HepG2 (cell line): ENCODE results near the gene FBXO5. TPM values are rescaled to one million over a fixed set of nuclear protein-coding genes. Genes with fewer than 3 reads are reported as not detected.

Experiments
- ATAC-seq: fragments of 200-7000 bp; cut with Tn5 transposase; 3 replicates; pipeline ENCODE4 v1.9.1; 2020; ENCODE audit warnings: mild to moderate bottlenecking, moderate library complexity
- BruUV-seq: library from RNA; stranded (reverse); fragments of 400-500 nt; replicated peaks from 2 replicates; lab custom pipeline; 2021; lab: Mats Ljungman, UMichigan
- CTCF ChIA-PET: fragments of 300-600 bp; formaldehyde crosslinking; extraction: SDS; loops from one replicate; lab custom pipeline; 2021; ENCODE audit warnings: low total read pairs, inconsistent platforms, low intra/inter-chr PET ratio; lab: Yijun Ruan, JAX
- POLR2A ChIA-PET: fragments of 350-600 bp; sonication (Branson Sonifier 250); formaldehyde crosslinking; loops from one replicate; lab custom pipeline; 2020; ENCODE audit warnings: antibody characterized with exemption, inconsistent platforms; lab: Yijun Ruan, JAX
- DNase-seq: peaks from one replicate; pipeline ENCODE4 v3.0.0-alpha.2; 2015; ENCODE audit warnings: low spot score
- FAIRE-seq: peaks from 3 replicates; lab custom pipeline; 2011; peaks lifted over from hg19 to GRCh38; lab: Jason Lieb, UNC
- H2AFZ ChIP-seq: one replicate; pipeline ENCODE4 v1.6.1; 2011; ENCODE audit warnings: low read length, inconsistent platforms
- H3K27ac ChIP-seq: fragments of 300-600 bp; 3 replicates; pipeline ENCODE4 v1.8.0; 2011; ENCODE audit warnings: mixed run types, mild to moderate bottlenecking, mixed read lengths, low read length, inconsistent platforms; ENCODE audit not compliant: insufficient read depth; ENCODE audit errors: extremely low read length
- H3K27me3 ChIP-seq, 2 experiments: fragments of 200-600 bp in 1 of 2; 2 replicates in 1 of 2; 3 replicates in 1 of 2; pipeline versions ENCODE4 v1.6.0 to v1.8.0; 2011; ENCODE audit warnings: low read length in 2 of 2, mild to moderate bottlenecking in 2 of 2, moderate library complexity in 2 of 2, inconsistent platforms in 1 of 2; ENCODE audit not compliant: insufficient read depth in 2 of 2, control insufficient read depth in 1 of 2
- H3K36me3 ChIP-seq, 2 experiments: fragments of 200-600 bp in 1 of 2; replicated peaks in 1 of 2; 2 replicates in 1 of 2; 3 replicates in 1 of 2; pipeline versions ENCODE4 v1.5.1 to v1.8.0; 2011; ENCODE audit warnings: low read length in 2 of 2, inconsistent platforms in 1 of 2; ENCODE audit not compliant: insufficient read depth in 2 of 2, control insufficient read depth in 1 of 2
- H3K4me1 ChIP-seq: 2 replicates; pipeline ENCODE4 v1.5.1; 2012; ENCODE audit warnings: low read length, inconsistent platforms; ENCODE audit not compliant: insufficient read depth
- H3K4me2 ChIP-seq: 2 replicates; pipeline ENCODE4 v1.6.0; 2011; ENCODE audit warnings: low read depth, low read length, inconsistent platforms
- H3K4me3 ChIP-seq, 3 experiments: fragments of 200-600 bp in 1 of 3; sonication (generic), shearing (Covaris generic) in 1 of 3; replicated peaks in 1 of 3; 2 replicates each; pipeline ENCODE4 v1.5.1; 2011 to 2016; ENCODE audit warnings: low read length in 3 of 3, inconsistent platforms in 2 of 3, low read depth in 2 of 3, mild to moderate bottlenecking in 2 of 3, control low read depth in 1 of 3, mixed read lengths in 1 of 3; ENCODE audit not compliant: insufficient read depth in 1 of 3
- H3K79me2 ChIP-seq: one replicate; pipeline ENCODE4 v1.6.1; 2011; ENCODE audit warnings: low read length, inconsistent platforms; ENCODE audit not compliant: insufficient read depth
- H3K9ac ChIP-seq: 2 replicates; pipeline ENCODE4 v1.6.0; 2011; ENCODE audit warnings: mild to moderate bottlenecking, low read depth, low read length, inconsistent platforms; ENCODE audit not compliant: insufficient read depth
- H3K9me3 ChIP-seq: 2 replicates; pipeline ENCODE4 v1.5.1; 2012; ENCODE audit warnings: mild to moderate bottlenecking, low read length
- H4K20me1 ChIP-seq: 2 replicates; pipeline ENCODE4 v1.6.0; 2011; ENCODE audit warnings: inconsistent platforms, mild to moderate bottlenecking, low read length, moderate library complexity; ENCODE audit not compliant: insufficient read depth
- ARHGAP35 ChIP-seq: sonication (generic); formaldehyde crosslinking; IDR thresholded peaks from 2 replicates; pipeline ENCODE4 v1.9.0; 2022; ENCODE audit warnings: mild to moderate bottlenecking, inconsistent platforms, moderate library complexity, missing genetic modification reagents, borderline replicate concordance
- HMG20A ChIP-seq: IDR thresholded peaks from 2 replicates; pipeline ENCODE4 v1.6.1; 2016; ENCODE audit warnings: borderline replicate concordance
- KLF12 ChIP-seq: sonication (generic); formaldehyde crosslinking; IDR thresholded peaks from 2 replicates; pipeline ENCODE4 v1.4.0; 2020; ENCODE audit warnings: missing genetic modification reagents, borderline replicate concordance
- KLF6 ChIP-seq: IDR thresholded peaks from 2 replicates; pipeline ENCODE4 v1.8.0; 2016; ENCODE audit warnings: missing biosample characterization, missing genetic modification reagents
- MAFF ChIP-seq: IDR thresholded peaks from 2 replicates; pipeline ENCODE4 v1.6.1; 2011; ENCODE audit warnings: low read depth, low read length, improper control_type of control experiment
- MAFK ChIP-seq, 2 experiments: IDR thresholded peaks in 1 of 2; conservative IDR thresholded peaks in 1 of 2; 2 replicates each; pipeline ENCODE4 v1.6.1; 2011; ENCODE audit warnings: improper control_type of control experiment in 2 of 2, low read length in 2 of 2
- MATR3 ChIP-seq: sonication (generic); formaldehyde crosslinking; IDR thresholded peaks from 2 replicates; pipeline ENCODE4 v1.4.0; 2020; ENCODE audit warnings: missing genetic modification reagents
- MEIS2 ChIP-seq: sonication (generic); formaldehyde crosslinking; IDR thresholded peaks from 2 replicates; pipeline ENCODE4 v1.9.0; 2021; ENCODE audit warnings: mild to moderate bottlenecking, missing genetic modification reagents
- NR2F6 ChIP-seq, 2 experiments: IDR thresholded peaks; 2 replicates each; pipeline ENCODE4 v1.6.1; 2016; ENCODE audit warnings: antibody characterized with exemption in 1 of 2, mild to moderate bottlenecking in 1 of 2
- RAD21 ChIP-seq: fragments of 450-650 bp; formaldehyde crosslinking; IDR thresholded peaks from 2 replicates; pipeline ENCODE4 v1.5.0; 2020; ENCODE audit warnings: mild to moderate bottlenecking
- RARA ChIP-seq: IDR thresholded peaks from 2 replicates; pipeline ENCODE4 v1.6.1; 2016; ENCODE audit warnings: missing genetic modification reagents, missing compliant biosample characterization
- SAP130 ChIP-seq: IDR thresholded peaks from 2 replicates; pipeline ENCODE4 v1.6.1; 2016; ENCODE audit warnings: low read depth
- ZNF235 ChIP-seq: sonication (generic); formaldehyde crosslinking; IDR thresholded peaks from 2 replicates; pipeline ENCODE4 v1.8.1; 2023; ENCODE audit warnings: mild to moderate bottlenecking, missing genetic modification reagents, borderline replicate concordance
- ZNF441 ChIP-seq: sonication (generic); formaldehyde crosslinking; IDR thresholded peaks from 2 replicates; pipeline ENCODE4 v1.7.0; 2021; ENCODE audit warnings: missing genetic modification reagents, borderline replicate concordance
- WGBS: methylation state at CpG from one replicate; pipeline ENCODE4 v1.1.6; 2017; ENCODE audit warnings: low lambda C conversion rate; 5-methylcytosine and 5-hydroxymethylcytosine counted together
- in situ Hi-C: cut with HindIII; loops from 2 replicates; pipeline ENCODE4 v1.10.0; 2017; ENCODE audit warnings: low pct_unique_long_range_greater_than_20kb; ENCODE audit not compliant: extremely low pct_ligation_motif_present
- intact Hi-C: fragments of 100-400 bp; cut with micrococcal nuclease; formaldehyde crosslinking; loops from one replicate; pipeline ENCODE4 v1.10.0; 2022; ENCODE audit not compliant: unreplicated experiment
- polyA plus RNA-seq, 8 experiments: library from polyadenylated mRNA; depleted of rRNA in 3 of 8; stranded (reverse) in 7 of 8; unstranded in 1 of 8; fragments of >200 nt; fragmentation: Illumina TruSeq in 4 of 8; extraction: Trizol in 4 of 8; gene quantifications; 2 replicates each; pipeline versions ENCODE4 v1.2.1 to v1.2.3, GENCODE V29; 2011 to 2016; ENCODE audit warnings: low read depth in 4 of 8, missing spikeins in 1 of 8, mixed read lengths in 1 of 8; ENCODE audit not compliant: insufficient read depth in 1 of 8
- total RNA-seq, 5 experiments: library from RNA; depleted of rRNA; stranded (reverse); fragments of >200 nt; fragmentation: Illumina TruSeq; extraction: Trizol; gene quantifications; 2 replicates each; pipeline ENCODE4 v1.2.3, GENCODE V29; 2016; ENCODE audit warnings: low read depth in 1 of 5
- TF ChIP-seq, protein P1 (sequence below): IDR thresholded peaks from 2 replicates; pipeline ENCODE4 v1.6.1; 2016; ENCODE audit warnings: low read depth
- TF ChIP-seq, protein P2 (sequence below): sonication (generic); formaldehyde crosslinking; IDR thresholded peaks from 2 replicates; pipeline ENCODE4 v1.4.0; 2020; ENCODE audit warnings: missing genetic modification reagents

The FBXO5 gene
- total and polyA plus RNA-seq, 2 of the 13 experiments (the other 11 are each of a cell fraction or from before 2014, with no cell fraction given), result 15.8 to 41.5 TPM

DNA sequence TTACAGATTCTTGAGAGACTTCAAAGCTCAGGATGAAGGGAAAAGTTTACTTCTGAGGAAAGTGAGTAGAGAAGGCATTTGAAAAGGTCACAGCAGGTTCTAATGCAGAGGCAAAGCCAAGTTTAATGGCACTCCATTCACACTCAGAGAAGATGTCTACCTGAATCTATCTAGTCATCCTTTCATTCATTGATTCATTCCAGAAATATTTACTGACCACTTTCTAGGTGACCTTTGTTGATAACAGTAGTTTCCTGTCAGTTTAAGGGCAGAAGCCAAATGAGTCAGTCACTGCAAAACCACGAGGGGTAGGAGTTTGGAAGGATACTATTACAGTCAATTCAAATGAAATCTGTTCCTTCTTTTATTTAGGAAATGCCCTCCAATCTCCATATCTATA is 30.8 kb downstream of the FBXO5 start (continued):
- TF ChIP-seq MEIS2 (CRISPR knock-in tag), result no peak
- peak; percentile 45; the same call in 1 of the 2 replicates for TF ChIP-seq NR2F6 (IDR thresholded peaks at IDR 0.05)
- 0 out of 2 replicates have a peak, but pooled peaks have one; percentile 37 for TF ChIP-seq NR2F6 (CRISPR knock-in tag; IDR thresholded peaks at IDR 0.05)
- no peak for TF ChIP-seq KLF12 (CRISPR knock-in tag)
- no peak for TF ChIP-seq KLF6
- TF ChIP-seq HMG20A, result peak; percentile 42; the same call in 1 of the 2 replicates
- TF ChIP-seq RAD21, result no peak
- peak; percentile 32; the same call in 1 of the 2 replicates for TF ChIP-seq RARA
- peak; percentile 23; the same call in 1 of the 2 replicates for TF ChIP-seq SAP130 (CRISPR knock-in tag)
- no peak for TF ChIP-seq ARHGAP35
- TF ChIP-seq MATR3, result no peak
- TF ChIP-seq, protein P1, sequence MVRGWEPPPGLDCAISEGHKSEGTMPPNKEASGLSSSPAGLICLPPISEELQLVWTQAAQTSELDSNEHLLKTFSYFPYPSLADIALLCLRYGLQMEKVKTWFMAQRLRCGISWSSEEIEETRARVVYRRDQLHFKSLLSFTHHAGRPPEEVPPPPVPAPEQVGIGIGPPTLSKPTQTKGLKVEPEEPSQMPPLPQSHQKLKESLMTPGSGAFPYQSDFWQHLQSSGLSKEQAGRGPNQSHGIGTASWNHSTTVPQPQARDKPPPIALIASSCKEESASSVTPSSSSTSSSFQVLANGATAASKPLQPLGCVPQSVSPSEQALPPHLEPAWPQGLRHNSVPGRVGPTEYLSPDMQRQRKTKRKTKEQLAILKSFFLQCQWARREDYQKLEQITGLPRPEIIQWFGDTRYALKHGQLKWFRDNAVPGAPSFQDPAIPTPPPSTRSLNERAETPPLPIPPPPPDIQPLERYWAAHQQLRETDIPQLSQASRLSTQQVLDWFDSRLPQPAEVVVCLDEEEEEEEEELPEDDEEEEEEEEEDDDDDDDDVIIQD (CRISPR knock-in tag), result 0 out of 2 replicates have a peak, but pooled peaks have one; percentile 32
- no peak for TF ChIP-seq ZNF235 (CRISPR knock-in tag)

DNA sequence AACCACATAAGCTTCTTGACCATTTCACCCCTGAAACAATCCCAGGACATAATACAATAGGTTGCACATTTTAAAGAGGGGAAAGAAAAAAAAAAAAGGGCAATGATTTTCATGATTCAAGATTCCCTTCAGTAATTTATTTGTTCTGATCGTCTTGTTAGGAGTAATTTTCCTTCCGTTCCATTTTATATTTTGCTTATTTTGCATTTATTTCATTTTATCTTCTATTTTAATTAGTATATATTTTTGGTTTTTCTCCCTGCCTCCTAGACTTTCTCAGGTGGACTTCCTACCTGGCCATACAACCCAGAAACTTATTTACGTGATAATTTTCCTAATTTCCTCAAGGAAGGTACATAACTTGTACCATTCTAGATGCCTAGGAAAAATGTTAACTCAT is 32.6 kb downstream of the FBXO5 start:
- Histone ChIP-seq H3K9me3 (no peaks in the 10 kb centered on the region; the same call in 1 of the 2 replicates), H3K4me3 (no peak overlapping the region), H3K36me3 (no peaks in the 10 kb centered on the region), H3K4me1 (no peaks in the 10 kb centered on the region), H4K20me1 (no peaks in the 10 kb centered on the region), H3K27ac (no peak overlapping the region), H2AFZ (no peak overlapping the region), H3K79me2 (no peaks in the 10 kb centered on the region), H3K4me2 (no peak overlapping the region), H3K27me3 (peaks cover 2 to 5% of the 10 kb centered on the region in 2 experiments; a peak in 2 of 5 replicates), H3K9ac (no peak overlapping the region)
- BruUV-seq, result no TSS peak
- DNase-seq (no peak), ATAC-seq (no peak), FAIRE-seq (no peak)
- in situ Hi-C loops (loop anchor here (10.0 kb wide), 1 partner anchor 205 kb away; no protein-coding TSS in a partner anchor), intact Hi-C loops (no loop called here)
- peak; percentile 65 to 75 for TF ChIP-seq MAFK (conservative IDR thresholded peaks at IDR 0.05 in 1 of 2, IDR thresholded peaks at IDR 0.05 in 1 of 2; ENCODE audit: low read length in 2 of 2)
- peak; percentile 58 for TF ChIP-seq MAFF
- TF ChIP-seq, protein P2, sequence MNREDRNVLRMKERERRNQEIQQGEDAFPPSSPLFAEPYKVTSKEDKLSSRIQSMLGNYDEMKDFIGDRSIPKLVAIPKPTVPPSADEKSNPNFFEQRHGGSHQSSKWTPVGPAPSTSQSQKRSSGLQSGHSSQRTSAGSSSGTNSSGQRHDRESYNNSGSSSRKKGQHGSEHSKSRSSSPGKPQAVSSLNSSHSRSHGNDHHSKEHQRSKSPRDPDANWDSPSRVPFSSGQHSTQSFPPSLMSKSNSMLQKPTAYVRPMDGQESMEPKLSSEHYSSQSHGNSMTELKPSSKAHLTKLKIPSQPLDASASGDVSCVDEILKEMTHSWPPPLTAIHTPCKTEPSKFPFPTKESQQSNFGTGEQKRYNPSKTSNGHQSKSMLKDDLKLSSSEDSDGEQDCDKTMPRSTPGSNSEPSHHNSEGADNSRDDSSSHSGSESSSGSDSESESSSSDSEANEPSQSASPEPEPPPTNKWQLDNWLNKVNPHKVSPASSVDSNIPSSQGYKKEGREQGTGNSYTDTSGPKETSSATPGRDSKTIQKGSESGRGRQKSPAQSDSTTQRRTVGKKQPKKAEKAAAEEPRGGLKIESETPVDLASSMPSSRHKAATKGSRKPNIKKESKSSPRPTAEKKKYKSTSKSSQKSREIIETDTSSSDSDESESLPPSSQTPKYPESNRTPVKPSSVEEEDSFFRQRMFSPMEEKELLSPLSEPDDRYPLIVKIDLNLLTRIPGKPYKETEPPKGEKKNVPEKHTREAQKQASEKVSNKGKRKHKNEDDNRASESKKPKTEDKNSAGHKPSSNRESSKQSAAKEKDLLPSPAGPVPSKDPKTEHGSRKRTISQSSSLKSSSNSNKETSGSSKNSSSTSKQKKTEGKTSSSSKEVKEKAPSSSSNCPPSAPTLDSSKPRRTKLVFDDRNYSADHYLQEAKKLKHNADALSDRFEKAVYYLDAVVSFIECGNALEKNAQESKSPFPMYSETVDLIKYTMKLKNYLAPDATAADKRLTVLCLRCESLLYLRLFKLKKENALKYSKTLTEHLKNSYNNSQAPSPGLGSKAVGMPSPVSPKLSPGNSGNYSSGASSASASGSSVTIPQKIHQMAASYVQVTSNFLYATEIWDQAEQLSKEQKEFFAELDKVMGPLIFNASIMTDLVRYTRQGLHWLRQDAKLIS (CRISPR knock-in tag), result no peak
- no peak for TF ChIP-seq ZNF441 (CRISPR knock-in tag)
- WGBS, result 11% methylated on average over 3 of the region's 3 CpGs
- ChIA-PET POLR2A (no interaction called here), CTCF (no interaction called here)
